Fibroblast of the aortic adventitia (primary cell): ENCODE measurements around the gene PSMB2. TPM values are rescaled to one million over a fixed set of nuclear protein-coding genes. Genes with fewer than 3 reads are reported as not detected.

Experiments used
- DNase-seq: peaks from one replicate; pipeline ENCODE4 v3.0.0-alpha.2; 2010; ENCODE audit warnings: low read depth
- H3K4me3 ChIP-seq: 2 replicates; pipeline ENCODE4 v1.5.1; 2011; ENCODE audit warnings: low read depth, mild to moderate bottlenecking, control low read depth, low read length, moderate library complexity
- total RNA-seq: library from RNA; depleted of rRNA; stranded (reverse); fragments of >200 nt; gene quantifications from 2 replicates; pipeline ENCODE4 v1.2.3, GENCODE V29; 2012; ENCODE audit warnings: low replicate concordance
- TF ChIP-seq, protein P1 (sequence below): IDR thresholded peaks from 2 replicates; pipeline ENCODE4 v1.5.1; 2011; ENCODE audit warnings: mild to moderate bottlenecking, low read length, control low read depth, inconsistent platforms; ENCODE audit not compliant: insufficient read depth

PSMB2 gene
- total RNA-seq, 1 donor, result 22.1 TPM

DNA sequence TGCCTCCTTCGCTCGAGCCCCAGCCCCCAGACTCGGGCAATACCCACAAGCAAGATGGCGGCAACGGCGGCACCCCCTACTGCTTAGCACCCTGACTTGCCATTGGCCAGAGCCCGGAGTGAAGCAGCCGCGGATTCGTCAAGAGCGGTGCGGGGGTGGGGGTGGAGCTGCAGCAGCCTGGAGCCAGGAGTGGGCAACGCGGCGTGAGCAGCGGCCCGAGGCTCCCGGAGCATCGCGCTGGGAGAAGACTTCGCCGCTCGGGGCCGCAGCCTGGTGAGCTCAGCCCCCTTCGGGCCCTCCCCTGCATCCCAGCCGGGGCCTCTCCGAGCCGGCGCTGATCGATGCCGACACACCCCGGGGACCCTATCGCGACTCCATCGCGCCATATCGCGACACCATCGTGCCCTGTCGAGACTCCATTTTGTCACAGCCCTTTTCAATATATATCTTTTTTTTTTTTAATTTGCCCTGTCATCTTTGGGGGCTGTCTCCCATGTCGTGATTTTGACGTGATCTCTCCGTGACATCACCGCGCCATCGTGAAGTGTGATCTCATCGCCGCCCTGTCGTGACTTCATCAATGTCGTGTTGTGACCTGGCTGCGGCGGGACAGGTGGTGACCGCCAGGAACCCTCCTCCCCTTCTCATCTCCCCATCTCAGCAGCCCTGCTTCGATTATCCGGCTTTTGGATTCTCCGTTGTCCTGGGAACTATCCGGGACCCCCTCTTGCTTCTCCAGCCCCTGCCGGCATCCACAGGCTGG lies 83.5 kb downstream of the PSMB2 start, which contains the start of gene NCDN:
Gene NCDN, plus strand, starts transcription at position 189 of the 763 bp plus-strand sequence. Its CDS starts 392 bp downstream, at position 581.
- peak within 1 kb of the TSS; percentile 96 for H3K4me3 ChIP-seq
- DNase-seq, result peak; percentile 95
- TF ChIP-seq, protein P1, sequence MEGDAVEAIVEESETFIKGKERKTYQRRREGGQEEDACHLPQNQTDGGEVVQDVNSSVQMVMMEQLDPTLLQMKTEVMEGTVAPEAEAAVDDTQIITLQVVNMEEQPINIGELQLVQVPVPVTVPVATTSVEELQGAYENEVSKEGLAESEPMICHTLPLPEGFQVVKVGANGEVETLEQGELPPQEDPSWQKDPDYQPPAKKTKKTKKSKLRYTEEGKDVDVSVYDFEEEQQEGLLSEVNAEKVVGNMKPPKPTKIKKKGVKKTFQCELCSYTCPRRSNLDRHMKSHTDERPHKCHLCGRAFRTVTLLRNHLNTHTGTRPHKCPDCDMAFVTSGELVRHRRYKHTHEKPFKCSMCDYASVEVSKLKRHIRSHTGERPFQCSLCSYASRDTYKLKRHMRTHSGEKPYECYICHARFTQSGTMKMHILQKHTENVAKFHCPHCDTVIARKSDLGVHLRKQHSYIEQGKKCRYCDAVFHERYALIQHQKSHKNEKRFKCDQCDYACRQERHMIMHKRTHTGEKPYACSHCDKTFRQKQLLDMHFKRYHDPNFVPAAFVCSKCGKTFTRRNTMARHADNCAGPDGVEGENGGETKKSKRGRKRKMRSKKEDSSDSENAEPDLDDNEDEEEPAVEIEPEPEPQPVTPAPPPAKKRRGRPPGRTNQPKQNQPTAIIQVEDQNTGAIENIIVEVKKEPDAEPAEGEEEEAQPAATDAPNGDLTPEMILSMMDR, result no peak

DNA sequence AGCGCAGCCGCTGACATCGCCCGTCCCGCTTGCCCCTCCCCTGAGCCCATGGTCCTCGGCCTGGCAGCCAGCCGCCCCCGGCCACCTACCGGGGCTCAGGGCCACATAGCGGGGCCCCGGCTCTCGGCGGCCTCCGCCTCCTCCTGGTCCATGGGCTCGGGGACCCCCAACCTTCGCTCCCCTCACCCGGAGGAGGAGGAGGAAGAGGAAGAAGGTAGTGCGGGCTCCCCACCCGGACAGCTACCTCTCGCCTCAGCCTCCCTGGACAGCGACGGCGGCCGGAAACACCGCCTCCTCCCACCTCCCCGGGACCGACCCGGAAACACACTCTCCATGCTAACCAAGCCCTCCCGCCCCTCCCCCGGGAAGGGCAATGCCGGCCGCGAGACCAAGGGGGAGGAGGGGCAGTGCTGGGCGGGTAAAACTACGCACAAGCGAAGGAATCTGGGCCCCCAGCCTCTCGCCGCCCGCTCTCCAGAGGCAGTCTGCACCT lies 84.2 kb downstream of the PSMB2 start, which contains the start of gene KIAA0319L:
Gene KIAA0319L, minus strand, starts transcription at position 286 of the 493 bp plus-strand sequence. CDS start 2,912 bp downstream, outside the sequence.
- TF ChIP-seq, protein P1, result no peak
- peak within 1 kb of the TSS; percentile 96 for H3K4me3 ChIP-seq
- DNase-seq, result no peak

DNA sequence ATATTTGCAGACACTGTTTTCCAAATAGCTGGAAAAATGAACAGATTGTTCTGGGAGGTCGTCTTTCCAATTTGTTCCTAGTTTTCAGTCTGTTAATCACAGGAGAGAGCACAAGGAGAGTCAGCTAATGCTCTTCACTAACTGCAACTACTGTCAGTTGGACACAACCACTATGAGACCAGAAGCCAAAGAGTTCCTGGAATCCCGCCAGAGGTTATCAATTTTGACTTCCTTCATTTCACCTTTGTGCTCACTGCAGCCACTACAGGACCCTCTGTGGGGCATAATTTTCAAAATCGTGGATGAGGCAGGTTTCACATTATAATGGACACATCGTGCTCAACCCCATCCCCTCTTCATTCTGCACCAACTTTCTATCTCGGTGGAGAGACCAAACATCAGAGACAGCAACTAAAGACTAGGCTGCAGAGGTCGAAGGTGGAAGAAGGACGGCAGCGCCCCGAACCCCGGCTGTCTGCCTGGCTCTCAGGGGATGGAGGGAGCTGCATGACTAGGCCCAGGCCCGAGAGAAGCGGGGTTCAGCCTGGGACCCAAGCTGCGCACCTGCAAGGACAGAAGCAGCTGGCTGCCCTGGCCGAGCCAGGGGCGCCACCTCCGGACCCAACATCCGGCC lies 84.7 kb downstream of the PSMB2 start:
- TF ChIP-seq, protein P1, result no peak

DNA sequence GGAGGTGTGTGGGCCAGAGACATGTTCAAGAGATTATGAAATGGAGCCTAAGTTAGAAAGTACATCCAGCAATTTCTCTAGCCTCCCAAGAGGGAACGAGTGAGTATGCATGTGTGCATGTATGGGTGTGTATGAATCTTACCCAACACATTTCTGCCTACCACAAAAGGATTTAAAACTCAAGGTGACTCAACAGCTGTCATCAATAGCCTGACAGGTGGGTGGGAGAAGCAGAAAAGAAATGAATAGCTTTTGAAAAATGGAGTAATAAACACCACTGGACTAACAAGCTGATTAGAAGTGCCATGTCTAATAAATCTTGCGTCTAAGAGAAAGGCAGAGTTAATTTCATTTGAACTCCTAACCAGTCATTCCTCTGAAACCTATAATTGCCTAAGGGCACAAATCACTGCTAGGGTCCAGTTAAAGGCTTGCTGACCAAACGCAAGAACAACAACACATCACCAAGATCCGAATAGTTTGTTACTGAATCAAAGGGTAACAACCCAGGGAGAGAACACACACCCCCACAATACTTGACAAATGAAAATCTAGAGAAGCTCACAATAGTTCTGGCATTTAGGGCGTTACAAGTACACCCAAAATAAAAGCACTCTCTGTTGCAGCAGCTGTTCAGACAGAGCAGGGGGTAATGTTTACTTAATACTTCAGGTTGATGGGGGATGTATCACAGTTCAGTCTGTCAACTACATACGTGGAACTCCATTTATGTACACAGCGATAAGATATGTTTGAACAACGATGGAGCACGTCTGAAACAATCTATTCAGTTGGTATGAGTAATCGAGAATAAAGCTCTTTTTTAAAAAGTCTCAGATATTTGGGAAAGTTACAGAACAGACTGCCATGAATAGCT lies 85.5 kb downstream of the PSMB2 start:
- peak; percentile 69 for DNase-seq
- TF ChIP-seq, protein P1, result no peak
- peak overlapping the region; percentile 96 for H3K4me3 ChIP-seq

More for the DNA sequence above, 84.7 kb downstream of the PSMB2 start:
- no peak for DNase-seq
- peak overlapping the region; percentile 96 for H3K4me3 ChIP-seq

DNA sequence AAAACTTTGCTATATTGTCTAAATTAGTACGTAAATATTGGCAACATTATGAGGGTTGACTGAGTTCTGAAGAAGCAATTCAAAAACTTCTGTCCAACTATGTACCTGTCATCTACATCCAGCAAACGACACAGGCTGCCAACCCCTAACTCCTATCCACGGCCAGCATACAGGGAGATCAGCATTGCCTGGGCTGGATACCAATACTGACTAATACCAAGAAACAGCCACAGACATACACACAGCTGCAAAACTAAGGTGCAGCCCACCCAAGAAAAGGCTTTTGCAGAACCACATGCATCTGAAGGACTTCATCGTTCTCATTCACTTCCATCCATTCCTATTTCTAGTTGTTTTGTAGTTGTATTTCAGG lies 86.1 kb downstream of the PSMB2 start:
- TF ChIP-seq, protein P1, result no peak
- H3K4me3 ChIP-seq, result peak overlapping the region; percentile 34
- DNase-seq, result no peak
